ENCODE results near the gene AKNAD1.

The AKNAD1 gene

DNA sequence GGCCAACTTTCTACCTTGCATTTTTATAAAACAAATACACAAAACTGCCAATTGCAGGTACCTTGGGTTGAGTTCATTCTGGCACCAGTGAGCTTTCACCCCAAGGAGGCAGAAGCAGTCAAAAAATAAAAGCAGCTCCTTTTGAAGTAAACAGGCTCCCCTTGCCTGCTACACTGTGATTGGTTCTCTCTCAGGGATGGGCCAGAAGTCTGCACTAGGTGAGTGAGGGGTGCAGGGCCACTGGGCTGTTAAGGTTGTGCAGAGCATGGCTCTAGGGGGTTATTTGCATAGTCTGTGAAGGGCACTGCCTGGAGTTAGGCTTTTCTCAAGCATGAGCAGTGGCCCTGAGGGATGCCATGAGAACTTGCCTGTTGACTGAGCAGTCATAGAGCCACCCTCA is 39.1 kb downstream of the AKNAD1 start:
- FAIRE-seq = no peak
- DNase-seq (ENCODE audit: insufficient read length, low spot score) = no peak

DNA sequence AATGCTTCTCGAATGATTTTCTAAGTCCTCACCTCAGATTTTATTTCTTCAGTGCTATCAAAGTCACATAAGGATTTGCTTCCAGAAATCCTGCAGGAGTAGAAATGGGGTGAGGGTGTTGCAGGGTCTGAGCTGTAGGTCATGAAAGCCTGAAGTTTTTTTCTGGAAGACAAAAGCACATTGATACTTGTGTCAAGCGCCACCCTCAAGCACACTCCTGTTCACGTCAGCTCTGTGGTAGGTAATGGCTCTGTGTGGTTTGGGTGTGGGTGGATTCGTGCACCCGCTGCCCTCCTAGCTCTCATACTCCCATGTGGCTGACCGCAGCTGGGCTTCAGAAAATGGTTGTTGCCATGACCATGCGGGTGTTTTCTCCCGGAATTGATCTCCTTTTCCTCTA is 39.9 kb downstream of the AKNAD1 start:
- no peak for FAIRE-seq
- no peak for DNase-seq (ENCODE audit: insufficient read length, low spot score)
- TF ChIP-seq TAF1 (IDR thresholded peaks at IDR 0.05; ENCODE audit: low read depth, low read length) = no peak
- no peak for TF ChIP-seq POU2F2 (IDR thresholded peaks at IDR 0.05; ENCODE audit: low read depth, low read length)

More for the DNA sequence above, 39.1 kb downstream of the AKNAD1 start:
- TF ChIP-seq POU2F2 (IDR thresholded peaks at IDR 0.05; ENCODE audit: low read depth, low read length) (no peak), PAX5 (IDR thresholded peaks at IDR 0.05; ENCODE audit: insufficient read depth, low read length, severe bottlenecking) (no peak), TAF1 (IDR thresholded peaks at IDR 0.05; ENCODE audit: low read depth, low read length) (no peak), POLR2A (IDR thresholded peaks at IDR 0.05; ENCODE audit: low read depth, low read length) (no peak), POLR2AphosphoS5 (IDR thresholded peaks at IDR 0.05; ENCODE audit: low read depth, low read length) (no peak), SPI1 (IDR thresholded peaks at IDR 0.05; ENCODE audit: low read depth, low read length) (no peak)

DNA sequence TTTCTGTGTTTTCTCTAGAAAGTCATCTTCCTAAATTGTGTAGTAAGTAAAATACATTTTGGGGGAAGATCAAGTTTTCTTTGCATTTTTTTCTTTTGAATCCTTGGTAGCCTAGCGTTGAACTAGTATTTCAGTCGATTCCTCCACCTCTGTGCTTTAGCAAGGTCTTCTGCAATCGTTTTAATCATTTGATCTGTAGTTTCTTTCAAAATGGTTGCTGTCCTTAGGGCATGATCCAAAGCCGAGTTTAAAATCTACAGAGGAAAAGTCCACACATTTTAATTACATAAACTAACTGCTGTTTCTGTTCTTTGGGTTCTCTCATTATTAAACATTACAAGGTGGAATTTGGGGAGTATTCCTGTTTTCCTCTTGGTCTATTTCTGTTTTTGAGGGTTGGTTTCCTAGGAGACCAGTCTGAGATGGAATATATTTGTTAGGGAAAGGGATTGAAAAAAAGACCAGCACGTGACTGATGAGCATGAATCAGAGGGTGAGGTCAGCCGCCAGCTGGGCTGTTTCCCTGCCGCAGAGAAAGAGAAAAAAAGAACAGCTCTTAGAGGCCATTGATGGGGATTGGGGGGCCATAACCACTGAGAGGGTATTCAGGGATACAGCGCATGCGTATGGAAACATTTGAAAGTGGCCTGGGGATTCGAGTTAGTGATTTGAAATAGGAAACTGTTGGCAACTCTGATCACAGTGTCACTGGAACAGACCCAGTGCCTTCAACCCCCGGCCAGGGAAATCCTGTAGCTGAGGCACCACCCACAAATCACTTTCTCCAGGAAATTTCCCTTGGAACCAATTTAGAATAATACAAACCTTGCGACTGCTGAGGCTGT is 40.6 kb downstream of the AKNAD1 start:
- DNase-seq (ENCODE audit: insufficient read length, low spot score) (no peak), FAIRE-seq (no peak)
- TF ChIP-seq POLR2A (IDR thresholded peaks at IDR 0.05; ENCODE audit: low read depth, low read length) (no peak), POLR2AphosphoS5 (IDR thresholded peaks at IDR 0.05; ENCODE audit: low read depth, low read length) (no peak), POU2F2 (IDR thresholded peaks at IDR 0.05; ENCODE audit: low read depth, low read length) (no peak), SPI1 (IDR thresholded peaks at IDR 0.05; ENCODE audit: low read depth, low read length) (no peak), TAF1 (IDR thresholded peaks at IDR 0.05; ENCODE audit: low read depth, low read length) (no peak), PAX5 (IDR thresholded peaks at IDR 0.05; ENCODE audit: insufficient read depth, low read length, severe bottlenecking) (no peak)

DNA sequence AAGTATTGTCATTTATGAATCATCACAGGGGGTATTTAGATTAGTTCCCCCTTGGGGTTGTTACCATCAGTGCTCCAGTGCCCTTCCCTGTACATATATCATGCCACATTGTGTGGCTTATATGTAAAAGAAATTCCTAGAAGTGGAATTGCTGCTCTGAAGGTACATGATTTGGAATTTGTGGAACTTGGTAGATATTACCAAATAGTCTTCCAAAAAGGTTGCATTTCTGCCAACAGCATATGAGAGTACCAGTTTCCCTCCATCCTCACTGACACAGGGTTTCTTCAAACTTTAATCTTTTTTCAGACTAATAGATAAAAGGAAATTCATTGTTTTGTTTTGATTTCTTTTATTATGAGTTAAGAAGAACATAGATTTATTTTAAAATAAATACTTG is 41.3 kb downstream of the AKNAD1 start:
- FAIRE-seq (no peak), DNase-seq (ENCODE audit: insufficient read length, low spot score) (no peak)
- TF ChIP-seq POU2F2 (IDR thresholded peaks at IDR 0.05; ENCODE audit: low read depth, low read length) (no peak), SPI1 (IDR thresholded peaks at IDR 0.05; ENCODE audit: low read depth, low read length) (no peak), TAF1 (IDR thresholded peaks at IDR 0.05; ENCODE audit: low read depth, low read length) (no peak), POLR2AphosphoS5 (IDR thresholded peaks at IDR 0.05; ENCODE audit: low read depth, low read length) (no peak), POLR2A (IDR thresholded peaks at IDR 0.05; ENCODE audit: low read depth, low read length) (no peak), PAX5 (IDR thresholded peaks at IDR 0.05; ENCODE audit: insufficient read depth, low read length, severe bottlenecking) (no peak)

DNA sequence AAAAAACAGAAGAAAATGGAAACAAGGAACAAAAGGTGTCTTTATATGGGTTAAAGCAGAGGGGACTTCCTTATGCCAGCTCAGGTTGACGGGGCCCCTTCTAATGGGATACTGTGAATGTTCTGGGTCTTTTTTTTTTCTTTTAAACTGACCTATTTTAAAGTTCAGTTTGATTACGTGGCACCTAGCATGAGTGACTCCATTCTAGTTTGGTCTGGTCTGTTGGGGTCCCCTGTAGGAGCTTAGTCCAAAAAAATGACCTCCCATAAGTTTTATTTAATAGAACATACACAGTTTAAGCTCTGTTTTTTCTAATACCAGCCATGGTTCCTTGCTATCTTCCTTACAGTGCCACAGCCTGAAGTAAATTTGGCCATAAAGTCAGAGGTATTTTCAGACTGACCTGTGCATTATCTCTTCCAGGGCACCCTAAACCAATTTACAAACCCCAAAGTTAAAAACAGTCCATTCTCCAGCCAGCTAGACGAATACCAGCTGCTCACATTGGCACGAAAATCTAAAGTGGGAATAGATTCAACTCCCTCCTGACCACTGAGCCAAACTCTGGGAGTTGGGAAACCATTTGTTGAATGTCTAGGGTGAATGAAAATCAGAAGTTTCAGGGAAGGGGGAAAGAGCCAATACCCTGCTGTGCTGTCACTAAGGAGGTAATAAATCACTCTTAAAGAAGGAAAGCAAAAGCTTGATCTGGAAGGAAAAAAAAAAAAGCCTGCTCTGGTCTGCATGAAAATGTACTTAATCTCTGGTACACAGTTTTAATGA is 42.4 kb downstream of the AKNAD1 start:
- TF ChIP-seq POLR2A (IDR thresholded peaks at IDR 0.05; ENCODE audit: low read depth, low read length) (no peak), POU2F2 (IDR thresholded peaks at IDR 0.05; ENCODE audit: low read depth, low read length) (no peak), TAF1 (IDR thresholded peaks at IDR 0.05; ENCODE audit: low read depth, low read length) (no peak), SPI1 (IDR thresholded peaks at IDR 0.05; ENCODE audit: low read depth, low read length) (no peak), POLR2AphosphoS5 (IDR thresholded peaks at IDR 0.05; ENCODE audit: low read depth, low read length) (no peak)
- FAIRE-seq (no peak), DNase-seq (ENCODE audit: insufficient read length, low spot score) (no peak)

DNA sequence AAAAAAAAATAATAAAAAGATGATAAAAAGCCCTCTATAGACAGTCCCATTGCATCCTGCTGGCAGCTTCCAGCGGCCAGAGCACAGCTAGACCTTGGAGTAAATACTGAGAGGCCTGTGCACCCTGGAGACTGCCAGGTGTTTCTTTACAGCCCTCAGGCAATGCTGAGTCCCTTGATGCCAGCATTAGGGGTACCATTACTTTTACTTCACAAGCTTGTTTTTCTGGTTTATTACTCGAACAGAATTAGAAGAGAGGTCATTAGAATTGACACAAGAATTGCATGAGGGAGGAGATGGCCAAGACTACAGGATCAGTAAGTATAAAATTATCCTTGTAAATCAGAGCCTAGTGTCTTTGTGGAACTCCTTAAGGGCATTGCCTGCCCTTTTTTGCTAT is 43.6 kb downstream of the AKNAD1 start:
- TF ChIP-seq TAF1 (IDR thresholded peaks at IDR 0.05; ENCODE audit: low read depth, low read length) (no peak), PAX5 (IDR thresholded peaks at IDR 0.05; ENCODE audit: insufficient read depth, low read length, severe bottlenecking) (no peak), POU2F2 (IDR thresholded peaks at IDR 0.05; ENCODE audit: low read depth, low read length) (no peak), SPI1 (IDR thresholded peaks at IDR 0.05; ENCODE audit: low read depth, low read length) (no peak), POLR2A (IDR thresholded peaks at IDR 0.05; ENCODE audit: low read depth, low read length) (no peak), POLR2AphosphoS5 (IDR thresholded peaks at IDR 0.05; ENCODE audit: low read depth, low read length) (no peak)
- DNase-seq (ENCODE audit: insufficient read length, low spot score) (no peak), FAIRE-seq (no peak)

DNA sequence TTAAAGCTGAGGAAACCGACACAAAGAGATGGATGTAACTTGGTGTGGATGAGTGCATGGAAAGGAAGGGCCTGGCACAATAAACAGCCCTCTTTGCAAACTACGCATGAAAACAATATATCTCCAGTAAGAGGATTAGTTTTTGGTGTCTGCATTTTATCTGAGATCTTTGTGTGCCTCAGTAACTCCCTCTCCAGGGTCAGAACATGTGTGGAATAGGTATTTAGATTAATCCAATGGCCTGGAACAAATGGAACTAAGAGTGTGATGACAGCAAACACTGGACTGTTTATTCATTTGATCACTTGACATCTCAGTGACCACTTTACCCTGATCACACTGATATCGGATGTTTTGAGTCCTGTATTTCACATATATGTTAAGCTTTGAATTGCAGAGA is 45.3 kb downstream of the AKNAD1 start:
- DNase-seq (ENCODE audit: insufficient read length, low spot score) (no peak), FAIRE-seq (no peak)
- TF ChIP-seq SPI1 (IDR thresholded peaks at IDR 0.05; ENCODE audit: low read depth, low read length) (no peak), TAF1 (IDR thresholded peaks at IDR 0.05; ENCODE audit: low read depth, low read length) (no peak), POLR2AphosphoS5 (IDR thresholded peaks at IDR 0.05; ENCODE audit: low read depth, low read length) (no peak), POLR2A (IDR thresholded peaks at IDR 0.05; ENCODE audit: low read depth, low read length) (no peak), POU2F2 (IDR thresholded peaks at IDR 0.05; ENCODE audit: low read depth, low read length) (no peak), PAX5 (IDR thresholded peaks at IDR 0.05; ENCODE audit: insufficient read depth, low read length, severe bottlenecking) (no peak)

DNA sequence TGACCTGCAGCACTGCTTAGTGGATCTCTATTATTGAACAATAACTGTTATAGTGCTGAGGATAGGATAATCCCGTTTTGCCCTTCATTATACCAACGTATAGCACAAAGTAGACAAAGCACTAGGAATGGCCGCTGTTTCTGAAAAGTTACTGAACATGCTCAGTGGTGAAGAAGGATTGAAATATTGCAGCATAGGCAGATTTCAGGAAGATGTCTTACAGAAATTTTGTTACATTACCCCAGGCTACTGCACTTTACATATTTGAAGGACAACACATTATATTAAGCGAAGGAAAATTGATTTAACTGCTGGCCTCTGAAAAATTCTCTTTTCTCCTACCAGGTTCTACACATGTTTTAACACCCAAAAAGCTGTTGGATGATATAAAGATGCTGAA is 48.5 kb downstream of the AKNAD1 start:
- DNase-seq (ENCODE audit: insufficient read length, low spot score) = no peak
- FAIRE-seq = no peak
- no peak for TF ChIP-seq POLR2AphosphoS5 (IDR thresholded peaks at IDR 0.05; ENCODE audit: low read depth, low read length)
- TF ChIP-seq POU2F2 (IDR thresholded peaks at IDR 0.05; ENCODE audit: low read depth, low read length) = no peak
- no peak for TF ChIP-seq TAF1 (IDR thresholded peaks at IDR 0.05; ENCODE audit: low read depth, low read length)
- no peak for TF ChIP-seq SPI1 (IDR thresholded peaks at IDR 0.05; ENCODE audit: low read depth, low read length)
- TF ChIP-seq PAX5 (IDR thresholded peaks at IDR 0.05; ENCODE audit: insufficient read depth, low read length, severe bottlenecking) = no peak
- TF ChIP-seq POLR2A (IDR thresholded peaks at IDR 0.05; ENCODE audit: low read depth, low read length) = no peak

DNA sequence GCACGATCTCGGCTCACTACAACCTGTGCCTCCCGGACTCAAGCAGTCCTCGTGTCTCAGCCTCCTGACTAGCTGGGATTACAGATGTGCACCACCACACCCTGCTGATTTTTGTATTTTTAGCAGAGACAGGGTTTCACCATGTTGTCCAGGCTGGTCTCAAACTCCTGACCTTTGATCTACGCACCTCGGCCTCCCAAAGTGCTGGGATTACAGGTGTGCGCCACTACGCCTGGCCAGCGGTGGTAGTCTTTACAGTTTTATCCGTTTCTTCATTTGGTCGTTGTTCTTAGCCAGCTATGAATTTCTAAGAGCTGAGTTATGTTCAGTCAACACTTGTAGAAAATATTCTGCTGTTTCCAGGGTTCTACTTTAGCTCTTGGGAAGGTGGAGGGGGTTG is 53.3 kb downstream of the AKNAD1 start:
- no peak for FAIRE-seq
- no peak for TF ChIP-seq POLR2A (IDR thresholded peaks at IDR 0.05; ENCODE audit: low read depth, low read length)
- no peak for TF ChIP-seq TAF1 (IDR thresholded peaks at IDR 0.05; ENCODE audit: low read depth, low read length)
- TF ChIP-seq PAX5 (IDR thresholded peaks at IDR 0.05; ENCODE audit: insufficient read depth, low read length, severe bottlenecking) = no peak
- no peak for TF ChIP-seq POLR2AphosphoS5 (IDR thresholded peaks at IDR 0.05; ENCODE audit: low read depth, low read length)
- TF ChIP-seq SPI1 (IDR thresholded peaks at IDR 0.05; ENCODE audit: low read depth, low read length) = no peak
- no peak for TF ChIP-seq POU2F2 (IDR thresholded peaks at IDR 0.05; ENCODE audit: low read depth, low read length)

More for the DNA sequence above, 53.3 kb downstream of the AKNAD1 start:
- DNase-seq (ENCODE audit: insufficient read length, low spot score) = no peak
